SKM-1 treated with dmso at 0.1 percent for 144 hours (cell line): ENCODE data around the gene ABHD2.
A peak's percentile ranks its signal among the peaks of the same experiment; 100 is the strongest.
"Not testable (repeated sequence)": the region's sequence is repeated elsewhere in the genome, so short reads cannot be mapped to it uniquely, and the experiment has no call there.

Experiments used
- DNase-seq: peaks from one replicate; lab custom pipeline; 2025; ENCODE audit not compliant: unreplicated experiment; lab: John Stamatoyannopoulos, UW

Gene ABHD2

DNA sequence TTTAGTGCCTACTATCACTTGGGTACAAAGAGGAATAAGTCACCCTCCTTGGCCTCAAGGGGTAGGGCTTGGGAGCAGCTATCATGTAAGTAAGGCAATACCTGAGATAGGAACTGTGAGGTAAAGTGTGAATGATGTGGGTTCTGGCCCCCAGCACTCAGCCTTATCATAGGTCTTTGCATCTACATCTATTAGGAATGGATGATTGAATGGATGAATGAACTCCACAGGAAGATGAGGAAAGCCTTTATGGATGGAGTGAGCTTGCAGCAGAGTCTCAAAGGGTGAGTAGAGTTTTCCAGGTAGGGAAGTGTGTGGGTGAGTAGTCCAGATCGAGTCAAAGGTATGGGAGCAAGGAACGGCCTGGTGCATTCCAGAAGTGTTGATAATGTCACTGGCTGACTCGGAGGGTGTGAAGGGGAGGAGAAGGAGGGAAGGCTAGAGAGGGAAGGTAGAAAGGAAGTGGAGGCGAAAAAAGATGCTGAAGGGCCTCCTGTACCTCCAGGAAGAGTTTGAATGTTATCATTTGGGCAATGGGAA lies 13.1 kb upstream of the ABHD2 start:
- no peak for DNase-seq

DNA sequence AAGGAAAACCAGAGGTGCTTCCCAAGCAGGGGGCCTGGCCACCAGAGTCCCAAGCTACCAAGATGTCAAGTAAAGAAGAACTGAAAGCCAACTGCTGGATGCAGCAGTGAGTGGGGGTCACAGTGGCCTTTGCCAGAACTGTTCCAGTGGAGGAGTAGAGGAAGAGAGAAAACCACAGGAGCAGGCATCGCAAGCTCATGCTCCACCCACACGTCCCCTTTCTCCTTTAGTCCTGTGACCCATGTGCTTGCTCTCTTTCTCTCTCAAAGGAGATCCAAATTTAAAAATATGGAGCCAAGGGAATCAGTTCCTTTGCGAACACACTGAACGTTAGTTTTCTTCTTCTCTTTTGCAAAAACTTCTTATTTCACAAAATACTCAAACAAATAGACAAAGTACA lies 12.4 kb upstream of the ABHD2 start:
- no peak for DNase-seq

DNA sequence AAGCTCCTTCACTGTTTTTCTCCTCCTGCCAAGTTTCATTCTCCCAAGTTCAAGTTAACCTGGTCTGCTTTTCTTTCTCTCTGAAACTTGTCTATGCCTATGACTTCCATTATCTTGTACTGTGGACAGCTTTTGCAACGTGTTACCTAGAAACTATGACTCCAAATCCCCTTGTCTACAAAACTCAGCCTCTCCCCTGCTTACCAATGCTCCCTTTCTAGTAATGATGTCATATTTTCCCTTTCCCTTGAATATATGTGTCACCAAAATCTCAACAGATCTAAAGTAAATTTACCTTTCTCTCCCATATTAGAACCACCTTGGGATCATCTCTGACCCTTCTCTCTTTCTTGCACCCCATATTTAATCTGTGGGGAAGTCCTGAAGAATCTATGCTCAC lies 10.5 kb upstream of the ABHD2 start:
- DNase-seq, result no peak

DNA sequence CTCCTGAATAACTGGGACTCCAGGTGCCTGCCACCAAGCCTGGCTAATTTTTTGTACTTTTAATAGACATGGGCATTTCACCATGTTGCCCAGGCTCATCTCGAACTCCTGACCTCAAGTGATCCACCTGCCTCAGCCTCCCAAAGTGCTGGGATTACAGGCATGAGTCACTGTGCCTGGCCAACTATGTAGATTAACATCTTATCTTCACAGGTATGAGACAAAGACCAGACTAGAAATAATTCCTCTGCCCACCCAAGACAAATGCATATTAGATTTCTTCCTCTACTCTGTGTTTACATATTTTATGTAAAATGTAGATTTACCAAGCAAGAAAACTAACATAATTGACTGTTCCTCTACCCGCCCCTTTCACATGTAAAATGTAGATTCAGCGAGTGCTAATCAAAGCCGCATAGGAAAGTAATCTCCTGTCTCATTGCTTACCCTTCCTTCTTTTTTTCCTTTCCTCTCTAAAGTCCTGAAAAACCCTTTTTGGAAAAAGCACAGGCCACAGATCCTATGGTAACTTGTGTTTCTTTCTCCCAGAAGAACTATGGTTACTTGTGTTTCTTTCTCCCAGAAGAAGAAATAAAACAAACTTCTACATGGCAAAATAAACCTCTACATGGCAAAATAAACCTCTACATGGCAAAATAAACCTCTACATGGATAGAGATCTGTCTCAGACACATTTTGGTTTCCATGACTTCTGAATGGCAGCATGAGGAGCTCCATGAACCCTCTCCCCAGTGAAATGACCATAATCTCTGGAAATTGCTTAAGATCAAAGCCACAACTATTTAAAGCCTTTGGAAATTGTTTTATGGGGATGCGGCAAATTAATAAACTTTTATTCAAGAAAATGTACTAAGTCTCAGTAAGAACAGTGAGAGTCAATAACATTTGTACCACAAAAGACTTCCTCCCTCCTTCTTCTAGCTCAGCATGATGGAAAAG lies 9.1 kb upstream of the ABHD2 start:
- no peak for DNase-seq

DNA sequence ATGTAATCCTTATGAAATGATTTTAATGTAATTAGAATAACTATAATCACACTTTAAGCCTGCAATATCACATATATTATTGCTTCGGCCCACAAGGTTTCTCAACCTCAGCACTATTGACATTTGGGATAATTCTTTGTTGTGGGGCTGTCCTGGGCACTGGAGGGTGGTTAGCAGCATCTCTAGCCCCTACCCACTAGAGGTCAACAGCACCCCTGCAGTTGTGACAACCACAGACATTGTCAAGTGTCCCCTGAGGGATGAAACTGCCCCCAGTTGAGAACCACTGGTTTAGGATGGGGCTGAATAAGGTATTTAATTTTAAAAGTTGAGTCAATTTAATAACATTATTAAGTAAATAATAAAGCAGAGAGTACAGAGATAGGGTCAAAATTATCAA lies 6.4 kb upstream of the ABHD2 start:
- DNase-seq, result no peak

DNA sequence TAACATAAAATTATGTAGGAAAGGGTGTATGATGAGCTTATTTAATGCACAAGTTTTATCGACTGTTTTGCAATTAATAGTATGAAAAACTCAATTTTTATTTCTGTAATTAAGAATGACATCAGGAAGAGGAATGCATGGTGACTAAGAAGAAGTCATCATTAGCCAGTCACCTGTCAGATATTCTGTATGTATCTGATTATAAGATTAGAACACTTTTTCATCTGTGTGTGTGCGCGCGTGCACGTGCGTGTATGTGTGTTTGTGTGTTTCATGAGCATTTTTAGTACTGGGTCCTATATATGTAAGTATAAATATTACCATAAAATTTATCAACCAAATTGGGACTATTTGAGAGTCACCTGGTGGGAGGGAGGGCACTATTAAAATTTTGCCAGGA lies 5.0 kb upstream of the ABHD2 start:
- no peak for DNase-seq

DNA sequence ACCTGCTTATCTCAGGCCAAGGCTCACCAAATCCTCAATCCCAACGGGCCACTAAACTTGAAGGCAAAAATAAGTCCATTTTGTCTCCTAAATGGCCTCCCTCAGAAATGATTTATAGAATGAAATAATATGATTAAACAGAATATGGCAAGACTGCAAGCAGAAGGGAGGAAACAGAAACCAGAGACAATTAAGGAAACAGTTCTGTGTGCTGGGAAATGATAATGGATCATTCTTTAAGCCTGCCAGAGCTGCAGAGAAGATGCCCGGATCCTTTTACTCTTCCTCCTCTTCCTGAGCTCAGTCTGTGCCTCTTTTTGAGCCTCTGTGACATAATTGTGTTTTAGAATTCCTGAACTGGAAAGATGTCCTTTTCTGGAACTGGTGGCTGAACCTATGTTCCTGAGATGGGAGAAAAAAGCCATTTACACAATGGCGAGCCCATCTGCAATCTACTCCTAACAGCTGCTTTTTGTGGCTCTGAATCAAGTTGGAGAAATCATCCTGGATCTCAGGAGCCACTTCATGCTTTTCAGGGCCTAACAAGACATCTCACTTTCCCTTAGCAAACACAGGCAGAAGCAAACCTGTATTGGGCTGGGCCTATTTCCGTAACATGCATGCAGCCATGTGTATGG lies 2.8 kb upstream of the ABHD2 start:
- no peak for DNase-seq

DNA sequence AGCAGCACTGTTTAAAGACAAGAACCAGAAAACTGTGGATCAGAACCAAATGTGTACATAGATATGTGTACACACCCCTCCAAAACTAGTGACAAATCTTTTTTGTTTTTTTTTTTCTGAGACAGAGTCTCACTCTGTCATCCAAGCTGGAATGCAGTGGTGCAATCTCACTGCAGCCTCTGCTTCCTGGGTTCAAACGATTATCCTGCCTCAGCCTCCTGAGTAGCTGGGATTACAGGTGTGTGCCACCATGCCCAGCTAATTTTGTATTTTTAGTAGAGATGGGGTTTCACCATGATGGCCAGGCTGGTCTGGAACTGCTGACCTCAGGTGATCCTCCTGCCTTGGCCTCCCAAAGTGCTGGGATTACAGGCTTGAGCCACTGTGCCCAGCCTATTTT lies 2.3 kb upstream of the ABHD2 start:
- not testable (repeated sequence) for DNase-seq

DNA sequence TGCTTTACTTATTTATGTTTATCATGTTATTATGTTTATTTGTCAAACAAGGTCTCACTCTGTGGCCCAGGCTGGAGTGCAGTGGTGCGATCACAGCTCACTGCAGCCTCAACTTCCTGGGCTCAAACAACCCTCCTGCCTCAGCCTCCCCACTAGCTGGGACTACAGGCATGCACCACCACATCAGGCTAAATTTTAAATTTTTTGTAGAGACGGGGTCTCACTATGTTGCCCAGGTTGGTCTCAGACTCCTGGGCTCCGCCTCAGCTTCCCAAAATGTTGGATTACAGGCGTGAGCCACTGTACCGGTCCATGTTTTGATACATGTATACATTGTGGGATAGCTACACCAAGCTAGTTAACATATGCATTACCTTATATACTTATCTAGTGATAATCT lies 1.9 kb upstream of the ABHD2 start:
- DNase-seq, result not testable (repeated sequence)

DNA sequence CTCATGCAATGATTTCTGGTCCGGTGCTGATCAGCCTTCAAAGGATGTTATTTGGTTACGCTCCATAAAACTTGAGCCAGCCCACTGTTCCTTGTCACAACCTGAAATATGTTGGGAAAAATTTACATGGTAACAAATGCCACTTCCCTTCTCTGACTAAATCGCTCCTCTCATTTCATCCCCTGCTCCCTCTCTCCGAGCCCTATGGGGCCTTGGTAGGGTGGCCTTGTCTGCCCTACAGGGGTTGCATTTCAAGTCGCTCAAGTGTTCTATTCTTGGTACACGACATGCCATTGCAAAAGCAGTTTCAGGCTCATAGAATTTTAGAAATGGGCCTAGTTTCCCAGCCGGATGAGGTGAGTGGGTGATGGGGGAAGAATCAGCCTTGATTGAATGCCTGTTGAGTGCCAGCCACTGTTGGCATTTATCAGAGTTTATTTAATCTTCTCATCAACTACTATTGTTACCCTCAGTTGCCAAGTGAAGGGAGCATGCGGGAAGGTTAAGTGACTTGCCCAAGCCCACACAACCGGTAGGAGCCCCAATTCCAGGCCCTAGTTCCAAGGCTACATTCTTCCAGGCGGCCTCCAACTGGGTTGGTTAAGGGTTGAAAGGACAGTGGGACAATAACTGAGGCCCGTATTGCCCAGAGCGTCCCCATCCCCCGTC lies 961 bp upstream of the ABHD2 start:
- no peak for DNase-seq

DNA sequence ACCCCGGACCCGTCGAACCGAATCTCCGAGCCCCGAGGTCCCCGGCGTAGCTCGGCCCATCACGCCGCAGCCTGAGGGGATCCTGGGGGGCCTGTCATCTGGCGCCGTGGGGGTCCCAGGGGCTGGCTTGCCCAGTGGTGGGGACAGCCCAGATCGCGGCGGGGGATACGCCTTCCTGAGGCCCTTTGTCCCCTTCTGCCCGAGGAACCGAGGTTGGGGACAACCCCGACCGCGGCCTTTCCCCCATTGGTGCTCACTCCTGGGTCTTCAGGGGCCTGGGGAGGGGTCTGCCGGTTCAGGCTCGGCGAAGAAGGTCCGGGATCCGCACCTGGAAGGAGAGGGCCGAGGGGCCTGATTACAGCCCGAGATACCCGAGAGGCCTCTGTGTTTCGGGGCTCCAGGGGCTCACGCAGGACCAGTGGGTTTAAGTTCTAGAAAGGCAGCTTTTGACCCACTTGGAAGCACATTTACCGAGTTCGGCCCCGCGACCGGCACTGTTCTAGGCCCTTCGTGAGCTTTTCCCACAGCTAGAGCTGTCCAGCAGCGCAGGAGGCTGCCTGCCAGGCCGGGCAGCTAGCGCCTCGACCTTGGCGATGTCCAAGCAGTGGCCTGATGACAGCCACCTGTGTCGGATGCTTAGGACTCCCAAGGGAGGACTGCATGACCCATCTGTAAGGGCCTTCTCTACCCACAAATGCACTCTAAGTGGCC lies 504 bp downstream of the ABHD2 start:
- DNase-seq, result no peak

DNA sequence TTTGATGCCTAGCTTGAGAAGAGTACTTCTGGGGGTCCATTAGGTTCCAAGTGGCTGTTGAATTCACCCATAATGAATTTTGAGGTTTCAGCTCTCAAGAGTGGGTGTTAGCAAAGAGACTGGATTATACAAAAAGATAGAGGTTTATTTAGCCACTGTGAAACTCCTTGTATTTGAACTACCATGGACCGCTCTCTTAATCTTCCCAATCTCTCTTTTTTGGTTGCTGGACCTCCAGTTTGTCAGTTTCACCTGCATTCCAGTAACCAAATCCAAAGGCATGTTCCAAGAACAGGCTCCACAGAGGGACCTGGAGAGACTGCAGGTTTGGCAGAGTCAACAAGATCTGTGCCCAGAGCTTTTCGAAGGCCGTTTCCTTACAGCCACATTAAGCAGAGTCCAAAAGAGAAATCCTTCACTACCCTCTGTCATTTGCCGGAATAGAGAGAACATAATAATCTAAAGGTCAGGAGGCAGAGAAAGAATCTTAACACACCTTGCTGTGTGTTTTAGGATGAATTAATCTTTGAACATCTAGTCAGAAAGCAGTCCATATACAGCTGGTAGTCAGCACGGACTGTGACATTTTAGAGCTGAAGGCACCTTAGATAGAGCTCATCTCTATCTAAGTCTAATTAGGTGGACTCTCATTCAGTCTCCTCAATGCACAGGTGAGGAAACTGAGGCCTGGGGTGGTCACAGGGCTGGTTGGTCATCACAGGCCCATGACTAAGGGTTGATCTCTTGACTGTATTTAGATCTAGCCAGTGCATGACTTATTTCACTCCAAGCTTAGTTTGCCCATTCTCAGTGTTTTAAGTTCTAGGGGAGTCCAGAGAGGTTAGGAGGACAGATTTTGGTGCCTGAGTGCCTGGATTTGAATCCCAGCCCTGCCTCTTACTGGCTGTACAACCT lies 1.3 kb downstream of the ABHD2 start:
- no peak for DNase-seq

DNA sequence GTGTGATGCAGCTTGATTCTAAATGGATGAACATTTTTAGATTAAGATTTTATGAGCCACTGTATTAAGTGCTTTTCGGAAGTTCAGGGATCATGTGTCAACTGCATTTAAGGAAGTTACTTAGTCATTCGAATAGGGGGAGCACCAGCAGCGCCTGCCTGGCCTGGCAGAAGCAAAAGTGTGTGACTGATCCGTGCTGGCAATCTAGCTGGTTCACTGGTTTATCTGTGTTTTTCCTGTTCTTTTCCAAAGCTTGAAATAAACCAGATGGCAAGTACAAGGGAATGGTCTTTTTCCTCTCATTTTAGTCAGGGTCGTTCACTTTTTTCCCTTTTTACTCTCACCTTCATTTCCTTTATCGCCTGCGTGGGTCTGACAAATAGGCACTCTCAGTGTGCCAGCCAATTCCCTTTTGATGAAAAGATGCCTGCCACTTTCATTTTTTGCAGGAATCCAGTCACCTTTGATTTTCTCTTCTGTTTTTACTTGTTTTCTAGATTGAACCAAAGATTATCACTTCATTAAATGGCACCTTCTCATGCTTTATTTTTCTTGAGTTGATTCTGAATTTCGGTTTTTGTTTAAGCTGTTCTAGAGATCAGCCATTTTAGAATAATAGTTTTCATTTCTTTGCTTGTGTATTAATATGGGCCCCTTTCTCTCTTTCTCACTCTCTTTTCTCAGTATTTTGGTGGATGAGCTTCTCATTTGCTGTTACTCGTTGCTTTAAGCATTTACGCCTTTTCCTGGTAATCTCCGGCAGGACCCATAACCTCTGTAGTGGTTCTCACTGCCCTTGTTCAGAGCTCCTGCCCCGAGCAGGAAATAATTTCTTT lies 2.8 kb downstream of the ABHD2 start:
- DNase-seq, result peak; percentile 78

DNA sequence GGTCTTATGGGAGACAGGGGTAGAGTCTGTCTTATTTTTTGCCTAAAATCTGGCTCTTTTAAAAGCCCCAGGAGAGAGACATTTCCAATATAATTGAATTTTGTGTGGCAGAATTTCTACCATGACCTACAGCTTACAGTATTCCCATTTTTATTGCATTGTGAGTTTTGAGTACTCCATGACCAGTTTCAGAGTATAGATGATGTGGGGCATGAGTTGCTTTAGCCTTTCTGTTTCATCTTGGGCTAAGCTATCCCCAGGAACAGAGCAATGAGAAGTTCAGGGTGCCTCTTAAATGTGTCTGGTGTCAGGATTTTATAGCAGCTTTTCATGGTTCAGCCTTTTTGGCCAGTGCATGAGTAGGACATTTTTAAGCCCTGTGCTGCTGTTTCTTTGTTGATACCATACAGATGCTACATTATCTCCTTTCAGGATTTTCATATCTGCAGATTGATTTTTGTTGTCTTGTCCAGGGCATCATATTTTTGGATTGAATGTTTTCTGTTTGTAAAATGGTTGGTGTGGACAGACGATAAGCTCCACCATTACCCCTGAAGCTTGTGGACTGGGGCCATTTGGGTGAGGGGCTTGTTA lies 3.5 kb downstream of the ABHD2 start:
- no peak for DNase-seq

DNA sequence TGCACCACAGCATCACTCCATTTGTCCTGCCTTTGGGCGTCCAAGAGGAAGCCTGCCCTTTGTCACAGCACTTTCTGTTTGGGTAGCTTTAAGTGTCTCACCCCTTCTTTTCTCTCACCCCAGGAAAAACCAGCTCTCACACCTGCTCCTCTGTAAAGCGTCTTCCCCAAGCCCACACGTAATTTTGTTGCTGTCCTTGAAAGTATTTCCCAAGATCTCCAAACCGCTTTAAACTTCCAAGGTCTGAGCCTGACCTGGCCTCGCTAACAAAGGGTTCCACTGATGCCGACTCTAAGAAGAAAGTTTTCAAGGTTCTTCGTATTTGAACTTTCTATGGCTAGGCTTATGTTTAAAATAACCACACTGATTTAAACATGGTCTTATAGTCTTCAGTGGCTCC lies 5.3 kb downstream of the ABHD2 start:
- DNase-seq, result no peak

DNA sequence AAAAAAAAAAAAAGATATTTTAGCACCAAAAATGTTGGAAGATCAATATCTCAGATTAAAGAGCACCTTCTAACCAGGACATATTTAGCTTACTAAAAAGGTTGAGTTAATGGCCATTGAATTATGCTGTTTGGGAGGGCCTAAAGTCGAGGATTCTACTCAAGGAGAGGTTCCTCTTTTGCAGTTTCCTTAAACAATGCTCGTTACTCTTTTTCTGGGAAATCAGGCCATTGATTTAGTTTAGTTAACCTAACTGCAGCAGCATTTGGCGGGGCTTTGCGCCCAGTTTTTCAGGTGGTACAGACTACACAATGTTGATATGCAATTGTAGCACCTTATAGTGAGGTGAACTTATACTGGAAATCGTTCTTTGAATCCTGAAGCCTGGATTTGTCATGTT lies 6.8 kb downstream of the ABHD2 start:
- no peak for DNase-seq

DNA sequence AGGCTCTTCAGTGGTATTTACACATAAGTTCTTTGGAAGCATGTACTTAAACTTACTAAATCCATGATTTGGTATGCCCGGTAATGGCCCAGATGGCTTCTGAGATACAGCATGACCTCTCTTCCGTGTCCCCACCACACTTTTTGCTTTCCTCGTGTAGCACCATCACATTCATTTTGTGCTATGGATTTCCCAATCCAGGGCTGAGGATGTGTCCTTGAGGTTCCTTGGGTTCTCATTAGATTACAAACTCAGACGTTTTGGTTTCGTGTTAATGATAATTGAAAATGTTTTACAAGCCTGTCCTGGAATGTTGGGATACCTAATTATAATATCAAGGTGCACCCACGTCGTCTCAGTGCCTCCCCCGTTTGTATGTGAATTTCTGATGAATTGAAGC lies 7.3 kb downstream of the ABHD2 start:
- DNase-seq, result no peak

DNA sequence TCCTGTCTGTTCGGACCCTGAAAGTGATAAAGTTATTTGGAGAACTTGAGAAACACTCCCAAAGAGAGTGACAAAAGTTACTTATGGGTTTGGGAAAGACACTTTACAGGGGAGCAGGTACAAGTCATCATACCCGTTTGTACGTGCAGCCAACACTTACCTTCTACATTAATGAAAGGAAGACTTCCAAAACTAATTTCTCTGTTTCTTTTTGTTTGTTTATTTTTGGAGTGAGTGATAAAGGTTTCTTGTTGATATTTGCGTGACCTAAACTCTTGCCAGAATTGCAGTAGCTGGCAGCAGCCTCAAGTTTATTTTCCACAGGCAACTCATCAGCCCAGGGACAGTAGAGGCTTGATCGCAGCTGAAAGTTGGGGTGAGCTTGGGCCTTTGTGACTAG lies 8.4 kb downstream of the ABHD2 start:
- no peak for DNase-seq

DNA sequence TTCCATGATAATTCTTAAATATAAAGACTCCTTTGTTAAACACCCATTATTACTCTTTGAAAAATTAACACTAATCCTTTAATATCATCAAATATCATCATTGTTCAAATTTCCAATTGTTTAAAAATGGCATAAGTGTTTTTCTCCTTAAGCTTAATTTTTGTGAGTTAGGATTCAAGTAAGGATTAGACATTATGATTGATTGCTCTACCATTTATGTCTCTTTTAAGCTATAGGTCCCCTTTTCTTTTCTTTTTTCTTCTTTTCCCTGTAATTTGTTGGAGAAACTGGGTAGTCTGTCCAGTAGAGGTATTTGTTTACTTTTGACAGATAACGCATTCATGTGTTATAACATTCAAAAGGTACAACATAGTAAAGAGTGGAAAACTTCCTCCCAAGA lies 9.1 kb downstream of the ABHD2 start:
- no peak for DNase-seq
